ENCODE results near the gene SLC35F1.

The SLC35F1 gene

DNA sequence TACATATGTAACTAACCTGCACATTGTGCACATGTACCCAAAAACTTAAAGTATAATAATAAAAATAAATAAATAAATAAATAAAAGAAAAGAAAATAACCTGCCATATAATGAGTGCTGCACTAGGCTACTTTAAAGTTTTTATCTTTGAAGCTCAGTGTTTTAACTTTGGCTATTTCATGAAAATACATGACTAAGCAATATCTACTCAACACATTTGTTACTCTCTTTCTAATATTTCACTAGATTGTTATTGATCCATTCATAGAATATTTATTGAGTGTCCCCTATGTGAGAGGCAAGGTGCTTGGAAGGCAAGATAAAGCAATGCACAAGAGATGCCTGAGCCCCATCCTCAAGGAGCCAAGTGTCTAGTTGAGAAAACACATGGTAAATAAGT lies 221.7 kb downstream of the SLC35F1 start:
- no peak for DNase-seq

DNA sequence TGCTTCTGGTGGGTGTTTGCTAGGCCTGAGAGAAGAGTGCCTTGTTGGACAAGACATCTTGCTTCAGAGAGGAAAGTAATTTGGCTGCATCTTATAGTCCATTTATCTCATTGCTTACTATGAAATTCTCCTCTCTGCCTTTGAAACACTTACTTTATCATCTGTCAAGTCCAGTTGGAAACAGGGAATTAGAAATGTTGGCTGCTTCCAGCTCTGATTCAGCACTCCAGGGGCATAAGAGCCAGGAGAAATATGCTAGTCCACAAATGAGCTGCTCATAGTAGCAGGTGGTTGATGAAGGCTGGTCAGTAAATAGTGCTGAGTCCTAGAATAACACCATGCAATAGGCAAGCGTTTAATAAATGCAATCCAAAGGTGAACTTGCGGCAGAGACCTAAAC lies 227.1 kb downstream of the SLC35F1 start:
- no peak for DNase-seq

DNA sequence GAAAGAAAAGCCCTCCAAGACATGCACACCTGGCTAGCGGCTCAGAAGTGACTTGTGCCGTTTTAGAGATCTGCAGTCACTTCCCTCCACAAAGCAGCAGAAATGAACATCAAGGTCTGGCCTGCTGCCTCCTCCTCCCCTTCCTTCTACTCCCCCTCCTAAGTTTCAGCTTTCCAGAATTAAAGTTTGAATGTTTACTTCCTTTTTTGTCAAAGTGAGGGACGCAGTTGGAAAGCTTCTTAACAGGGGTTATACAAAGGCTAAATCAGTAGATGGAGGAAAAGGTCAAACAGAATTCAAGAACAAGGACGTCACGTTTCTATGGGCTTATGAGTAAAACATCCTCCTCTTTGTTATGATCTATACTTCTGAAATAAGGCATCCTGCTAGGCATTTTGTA lies 227.7 kb downstream of the SLC35F1 start:
- DNase-seq = no peak

DNA sequence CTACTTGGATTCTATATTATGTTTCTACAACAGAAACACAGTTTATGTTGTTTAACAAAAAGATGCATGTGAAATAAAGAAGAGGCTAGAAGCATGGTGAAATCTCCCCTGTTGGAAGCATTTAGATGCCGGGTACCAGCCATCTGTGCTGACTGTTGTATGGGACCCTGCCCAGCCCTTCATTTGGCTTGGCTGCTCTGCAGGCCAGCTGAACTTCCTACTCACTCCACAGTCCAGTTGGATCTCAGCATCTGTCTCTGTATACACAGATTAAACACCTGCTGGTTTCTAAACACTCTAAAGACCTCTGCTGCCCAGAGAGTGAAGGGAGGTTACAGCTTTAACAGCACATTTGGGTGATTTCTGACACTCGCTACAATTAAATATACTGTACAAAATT lies 228.3 kb downstream of the SLC35F1 start:
- DNase-seq = no peak

DNA sequence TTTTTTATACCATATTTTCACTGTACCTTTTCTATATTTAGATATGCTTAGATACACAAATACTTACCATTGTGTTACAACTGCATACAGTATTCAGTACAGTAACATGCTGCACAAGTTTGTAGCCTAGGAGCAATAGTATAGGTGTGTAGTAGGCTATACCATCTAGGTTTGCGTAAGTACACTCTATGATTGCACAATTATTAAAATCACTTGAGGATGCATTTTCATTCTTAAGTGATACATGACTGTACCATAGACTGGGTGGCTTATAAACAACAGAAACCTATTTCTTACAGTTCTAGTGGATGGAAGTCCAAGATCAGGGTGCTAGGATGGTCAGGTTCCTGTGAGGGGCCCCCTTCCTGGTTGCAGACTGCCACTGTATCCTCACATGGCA lies 234.1 kb downstream of the SLC35F1 start:
- DNase-seq = no peak

DNA sequence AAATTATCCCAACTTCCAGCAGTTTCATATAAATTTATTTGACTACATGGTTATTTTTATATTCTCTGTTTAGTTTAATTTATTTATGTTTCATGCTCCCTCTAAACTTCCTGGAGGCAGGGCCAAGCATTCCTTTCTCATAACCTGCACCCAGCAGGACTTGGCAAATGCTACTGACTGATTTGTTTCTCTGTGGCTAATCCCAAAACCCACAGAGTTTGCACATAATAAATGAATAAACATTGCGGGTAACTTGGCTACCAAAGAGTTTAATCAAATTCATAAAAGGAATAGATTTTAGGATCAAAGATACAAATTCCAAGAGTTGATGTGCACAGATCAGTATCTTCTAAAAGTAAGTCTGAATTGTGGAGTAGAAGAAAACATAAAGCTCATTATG lies 239.5 kb downstream of the SLC35F1 start:
- no peak for DNase-seq

DNA sequence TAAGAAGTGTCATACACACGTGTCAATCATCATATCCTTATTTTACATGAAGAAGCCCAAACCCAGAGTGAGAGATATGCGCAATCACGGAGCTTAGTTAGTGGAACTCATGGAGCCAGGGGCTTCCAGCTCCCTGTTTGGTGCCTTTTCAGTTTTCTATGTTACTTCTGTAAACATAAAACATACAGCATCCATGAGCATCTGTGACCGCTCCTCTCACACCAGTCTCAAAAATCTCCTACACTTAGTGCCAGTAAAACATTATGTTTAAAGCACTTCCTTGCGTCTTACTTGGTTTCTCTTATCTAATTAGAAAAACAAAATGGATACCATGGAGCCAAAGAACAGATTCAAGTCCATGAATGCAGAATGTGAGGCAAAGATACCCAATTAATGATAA lies 240.4 kb downstream of the SLC35F1 start:
- DNase-seq = no peak

DNA sequence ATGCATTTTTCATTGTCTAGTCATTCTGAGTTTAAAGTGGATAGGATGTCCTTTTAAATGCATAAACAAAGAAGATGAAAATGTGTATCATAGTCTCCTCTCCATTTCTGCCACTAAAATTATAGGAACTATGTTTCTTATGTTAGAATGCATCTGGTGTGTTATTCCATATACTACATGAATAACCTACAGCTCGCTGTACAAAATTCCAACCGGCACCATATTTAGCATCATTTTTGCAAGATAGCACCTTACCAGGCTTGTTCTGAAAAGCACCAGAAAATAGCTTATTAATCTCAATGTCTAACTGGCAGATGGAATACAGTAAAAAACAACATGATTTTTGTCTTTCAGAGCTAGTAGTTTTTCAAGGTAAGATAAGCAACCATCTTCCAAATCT lies 241.5 kb downstream of the SLC35F1 start:
- DNase-seq = no peak

DNA sequence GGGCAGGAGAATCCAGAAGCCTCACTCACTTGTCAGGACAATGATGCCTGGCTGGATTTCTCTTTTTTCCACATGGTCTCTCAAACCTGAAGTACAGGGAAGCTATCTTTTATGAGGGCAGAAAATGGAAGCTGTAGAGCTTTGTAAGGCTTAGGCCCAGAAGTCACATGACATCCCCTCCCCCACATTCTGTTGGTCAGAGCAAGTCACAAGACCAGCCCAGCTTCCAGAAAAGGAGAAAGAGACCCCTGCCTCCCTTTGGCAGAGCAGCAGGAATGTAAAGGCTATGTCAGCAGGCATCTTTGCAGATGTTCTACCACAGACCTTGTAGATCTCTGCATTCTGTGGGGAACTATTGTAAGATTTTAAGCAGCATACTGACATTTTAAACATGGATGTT lies 245.5 kb downstream of the SLC35F1 start:
- DNase-seq = no peak

DNA sequence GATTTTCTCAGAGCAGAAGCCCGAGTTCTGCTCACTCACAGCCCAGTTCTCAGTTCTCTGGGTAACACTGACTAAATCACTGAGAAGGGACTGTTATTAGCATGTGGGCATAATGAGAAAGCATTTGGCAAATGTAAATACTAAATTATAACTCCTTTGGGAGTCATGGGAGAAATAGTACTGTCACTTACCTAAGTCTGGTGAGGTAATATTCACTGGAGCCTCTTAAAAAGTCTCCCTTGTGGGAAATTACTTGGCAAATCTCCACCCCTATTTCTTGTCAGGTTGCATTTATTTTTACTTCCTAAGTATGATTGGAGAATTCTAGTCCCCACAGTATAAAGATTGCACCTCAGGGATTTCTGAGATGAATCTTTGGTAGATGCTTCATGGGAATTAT lies 254.3 kb downstream of the SLC35F1 start:
- DNase-seq = no peak

DNA sequence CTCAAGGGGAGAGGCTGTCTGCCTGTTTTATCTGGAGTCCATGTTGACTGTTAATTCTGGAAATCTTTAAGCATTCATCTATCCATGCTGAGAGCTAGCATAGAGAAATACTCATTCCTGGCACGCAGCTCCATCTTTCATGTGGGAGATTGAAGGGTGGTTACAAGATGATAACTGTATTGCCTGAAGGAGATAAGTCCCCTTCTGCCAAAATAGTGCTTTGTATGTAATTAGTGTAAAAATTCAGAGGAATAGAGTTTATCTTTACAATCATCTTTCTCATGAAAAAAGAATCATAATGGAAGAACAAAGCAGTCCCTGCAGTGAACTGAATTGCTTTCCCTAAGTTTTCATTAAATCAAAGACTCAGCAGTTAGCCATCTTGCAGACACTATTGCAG lies 256.5 kb downstream of the SLC35F1 start:
- DNase-seq = no peak

DNA sequence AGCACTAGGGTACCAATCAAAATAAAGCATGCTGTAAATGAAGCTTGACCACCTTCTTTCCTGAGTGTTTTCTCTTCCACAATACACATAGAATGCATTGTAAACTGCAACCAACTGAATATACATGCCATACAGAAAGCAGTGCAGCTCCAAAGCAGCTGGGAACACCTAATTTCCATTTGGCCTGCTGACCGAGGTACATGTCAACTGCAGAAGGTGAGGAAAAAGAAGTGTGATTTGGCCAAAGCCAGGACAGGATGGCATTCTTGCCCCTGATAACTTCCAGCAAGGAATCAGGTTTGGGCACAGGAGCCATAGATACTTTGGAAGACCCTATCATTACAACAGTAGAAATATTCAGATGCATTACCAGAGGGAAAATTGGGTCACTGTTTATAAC lies 258.4 kb downstream of the SLC35F1 start:
- no peak for DNase-seq

DNA sequence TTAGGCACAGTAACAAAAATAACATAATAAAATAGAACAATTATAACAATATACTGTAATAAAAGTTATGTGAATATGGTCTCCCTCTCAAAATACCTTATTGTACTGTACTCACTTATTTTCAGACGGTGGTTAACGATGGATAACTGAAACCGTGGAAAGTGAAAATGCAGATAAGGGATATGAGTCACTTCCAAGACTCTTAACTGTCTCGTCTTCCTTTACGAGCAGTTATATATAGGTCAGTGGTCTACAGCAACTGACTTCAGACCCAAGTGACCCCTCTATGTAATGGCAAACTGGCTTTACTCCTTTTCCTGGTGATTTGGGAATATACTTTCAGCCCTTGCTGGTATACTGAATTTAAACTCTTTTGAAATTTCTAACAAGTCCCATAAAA lies 261.4 kb downstream of the SLC35F1 start:
- DNase-seq = no peak

DNA sequence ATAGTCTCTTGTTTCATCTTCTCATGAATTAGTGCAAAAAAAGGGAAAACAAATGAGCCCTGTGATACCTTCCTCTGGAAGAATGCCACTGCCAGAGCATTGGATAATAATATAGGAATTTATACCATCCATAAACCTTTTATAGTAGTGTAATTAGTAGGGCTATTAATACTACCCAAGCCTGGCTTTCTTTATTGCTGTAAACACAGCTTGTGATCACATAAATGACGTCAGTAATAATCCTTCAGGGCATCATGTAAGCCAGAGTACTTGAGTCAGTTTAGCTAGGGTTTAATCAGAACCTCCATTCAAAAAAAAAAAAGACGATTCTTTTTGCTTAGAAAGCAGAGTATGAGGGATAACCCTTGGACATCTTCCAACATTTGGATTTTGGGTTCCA lies 264.8 kb downstream of the SLC35F1 start:
- no peak for DNase-seq

DNA sequence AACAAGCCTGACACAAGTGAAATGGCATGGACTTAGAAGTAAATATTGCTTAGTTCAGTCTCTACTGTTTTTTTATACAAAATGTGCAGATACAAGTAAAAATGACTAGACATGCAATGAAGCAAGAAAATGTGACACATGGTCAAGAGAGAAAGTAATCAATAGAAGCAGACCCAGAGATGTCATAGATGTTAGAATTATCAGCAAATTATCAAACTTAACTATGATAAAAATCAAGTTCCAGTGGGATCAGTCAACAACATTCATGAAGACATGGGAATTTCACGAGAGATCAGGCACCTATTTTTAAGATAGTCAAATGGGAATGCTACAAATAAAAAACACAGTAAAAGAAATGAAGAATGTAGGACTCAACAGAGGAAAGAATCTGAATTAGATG lies 267.0 kb downstream of the SLC35F1 start:
- DNase-seq = no peak

DNA sequence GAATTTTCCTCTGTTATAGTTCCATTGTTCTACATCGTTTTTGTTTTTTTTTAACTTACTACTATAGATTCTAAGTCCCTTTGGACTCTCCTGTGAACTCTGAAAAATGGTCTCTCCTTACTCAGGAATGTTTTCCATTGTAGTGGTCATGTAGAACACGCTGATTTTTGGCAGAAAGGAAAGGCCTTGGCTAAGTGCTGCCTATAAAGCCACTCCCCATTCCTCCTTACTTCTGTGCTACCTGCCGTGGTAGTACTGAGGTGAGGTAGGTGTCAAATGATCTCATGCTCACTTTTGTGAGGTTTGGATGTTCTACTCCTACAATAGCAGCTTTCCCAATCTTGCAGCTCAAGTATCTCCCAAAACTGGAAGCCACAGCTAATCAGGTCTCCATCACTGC lies 270.7 kb downstream of the SLC35F1 start:
- no peak for DNase-seq

DNA sequence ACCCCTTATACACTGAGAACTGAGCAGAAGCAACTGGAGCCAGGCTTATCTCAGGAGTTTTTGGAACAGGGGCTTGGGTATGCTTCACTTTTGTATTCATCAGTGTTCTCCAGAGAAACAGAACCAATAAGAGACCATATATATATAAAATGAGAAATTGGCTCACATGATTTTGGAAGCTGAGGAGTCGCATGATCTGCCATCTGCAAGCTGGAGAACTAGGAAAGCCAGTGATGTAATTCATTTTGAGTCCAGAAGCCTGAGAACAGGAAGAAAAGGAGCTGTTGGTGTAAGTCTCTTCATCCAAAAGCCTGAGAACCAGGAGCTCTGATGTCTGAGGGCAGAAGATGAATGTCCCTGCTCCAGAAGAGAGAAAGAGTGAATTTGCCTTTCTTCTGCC lies 272.0 kb downstream of the SLC35F1 start:
- no peak for DNase-seq

DNA sequence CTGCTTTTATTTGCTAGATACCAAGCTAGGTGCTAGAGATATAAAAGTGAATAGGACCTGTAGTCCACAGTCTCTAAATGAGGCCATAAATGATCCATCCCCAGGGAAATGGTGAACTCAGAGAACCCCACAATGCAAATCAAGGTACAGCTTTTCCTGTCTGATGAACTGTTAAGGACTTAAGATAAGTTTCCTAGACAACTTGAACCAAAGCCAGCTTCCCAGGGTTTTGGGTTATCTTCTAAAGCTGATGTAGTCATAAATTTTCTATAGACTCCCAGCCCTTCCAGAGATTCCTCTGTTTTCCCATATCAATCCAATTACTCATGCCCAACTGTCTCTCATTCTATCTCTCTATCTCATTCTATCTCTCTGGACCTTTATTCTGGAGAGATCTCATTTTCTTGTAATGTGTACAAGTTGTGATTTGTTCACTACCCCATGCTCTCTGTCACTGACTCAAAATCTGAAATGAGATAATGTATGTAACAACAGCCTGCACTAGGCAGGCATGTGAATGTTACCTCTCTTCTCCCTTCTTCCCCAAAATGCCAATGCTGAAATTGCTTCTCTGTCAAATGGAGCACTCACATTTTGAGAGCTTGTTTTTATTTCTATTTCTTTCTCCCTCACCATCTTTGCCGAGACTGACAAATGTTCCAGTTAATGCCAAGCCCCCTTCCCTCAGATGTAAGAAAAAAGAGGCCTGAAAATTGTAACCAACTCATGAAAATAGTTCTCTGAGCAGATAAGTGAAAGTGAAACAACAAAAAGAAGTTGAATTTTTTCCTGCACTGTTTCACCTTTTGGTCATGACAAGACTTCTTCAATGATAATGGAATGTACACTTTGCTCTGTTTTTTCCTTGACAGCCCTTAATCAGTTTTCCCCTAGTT lies 279.9 kb downstream of the SLC35F1 start:
- DNase-seq = no peak

DNA sequence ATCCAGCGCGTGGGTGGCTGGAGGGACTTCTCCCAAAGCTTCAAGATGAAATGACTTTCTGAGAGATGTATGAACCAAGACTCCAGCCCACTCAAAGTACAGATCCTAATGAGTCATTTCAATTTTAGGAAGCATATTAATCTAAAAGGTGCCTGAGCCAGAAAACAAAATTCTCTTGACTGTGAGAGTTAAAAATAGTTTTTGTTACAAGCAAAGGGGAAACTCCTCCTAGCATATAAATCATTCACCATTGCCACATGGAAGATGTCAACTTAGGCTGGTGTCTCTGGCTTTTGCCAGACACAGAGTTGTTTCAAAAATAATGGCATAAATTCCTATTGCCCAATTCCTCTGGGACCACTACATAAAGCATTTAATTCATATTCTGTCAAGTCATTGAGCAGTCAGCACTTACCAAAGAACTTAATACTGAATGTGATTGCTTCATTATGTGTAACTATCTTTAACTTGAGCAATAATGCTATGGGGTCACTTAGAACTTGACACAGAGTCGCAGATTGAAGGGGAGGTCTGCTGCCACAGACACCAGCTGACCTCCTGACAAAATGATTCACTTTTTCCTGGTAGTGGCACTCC lies 280.6 kb downstream of the SLC35F1 start:
- DNase-seq = no peak

DNA sequence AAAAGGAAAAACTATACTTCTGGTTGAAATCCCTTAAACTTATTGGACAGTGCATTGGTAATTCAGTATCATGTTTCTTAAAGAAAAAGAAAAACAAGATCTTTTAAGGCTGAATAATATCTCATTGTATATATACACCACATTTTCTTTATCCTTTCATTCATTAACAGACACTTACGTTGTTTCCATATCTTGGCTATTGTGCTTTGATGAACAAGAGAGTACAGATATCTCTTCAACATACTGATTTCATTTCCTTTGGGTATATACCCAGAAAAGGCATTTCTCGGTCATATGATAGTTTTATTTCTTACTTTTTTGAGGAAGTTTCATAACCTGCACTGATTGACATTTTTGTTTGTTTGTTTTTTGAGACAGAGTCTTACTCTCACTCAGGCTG lies 281.5 kb downstream of the SLC35F1 start:
- no peak for DNase-seq

DNA sequence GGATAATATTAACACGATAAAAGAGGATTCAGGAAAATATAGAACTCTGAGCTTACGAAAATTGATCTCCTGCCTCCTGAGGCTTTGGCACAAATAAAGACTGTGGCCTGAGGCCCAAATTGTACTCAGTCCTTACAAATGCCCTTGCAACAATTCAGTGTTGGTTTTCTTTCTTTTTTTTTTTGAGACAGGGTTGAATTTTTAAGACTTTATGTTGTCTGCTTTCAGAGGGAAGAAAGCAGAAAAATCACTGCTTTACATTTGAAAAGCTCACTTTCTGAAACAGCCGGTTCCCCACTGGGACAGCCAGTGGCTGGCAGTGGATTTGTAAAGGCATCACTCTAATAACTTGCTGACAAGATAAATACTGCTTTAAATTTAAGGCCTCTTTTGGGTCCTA lies 290.5 kb downstream of the SLC35F1 start:
- DNase-seq = no peak

DNA sequence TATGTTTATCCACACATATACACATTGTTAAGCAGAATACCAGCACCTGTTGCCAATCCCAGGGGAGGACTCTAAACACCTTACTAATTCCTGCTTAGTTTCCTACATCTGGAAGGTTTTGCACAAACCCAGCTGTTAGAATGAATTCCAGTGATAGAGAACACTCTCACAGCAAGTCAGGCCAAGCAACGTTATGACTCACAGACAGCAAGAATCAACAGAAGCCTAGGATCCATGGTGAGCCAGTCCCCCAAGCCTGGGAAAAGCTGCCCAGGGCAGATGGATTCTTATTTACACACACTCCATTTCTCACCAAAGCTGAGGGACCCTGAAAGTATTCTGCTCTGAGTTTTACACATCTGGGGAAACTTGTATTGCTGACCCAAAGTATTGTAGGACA lies 291.7 kb downstream of the SLC35F1 start:
- no peak for DNase-seq

DNA sequence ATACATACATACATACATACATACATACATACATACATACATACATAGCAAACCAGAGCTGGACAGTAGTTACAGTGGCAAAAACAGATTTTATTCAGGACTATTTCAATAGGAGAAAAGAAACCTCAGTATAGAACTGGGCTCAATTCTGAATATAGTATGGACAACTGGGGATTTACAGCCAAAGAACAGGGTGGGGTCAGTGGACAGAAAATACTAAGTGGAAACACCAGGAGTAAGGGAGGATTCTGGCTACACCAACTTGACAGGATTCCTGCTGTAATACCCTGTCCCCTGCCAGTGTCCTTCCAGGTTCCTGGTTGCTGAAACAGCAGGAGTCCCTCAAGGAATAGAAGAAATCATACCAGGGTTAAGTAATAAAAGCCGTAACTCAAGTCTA lies 293.1 kb downstream of the SLC35F1 start:
- no peak for DNase-seq

DNA sequence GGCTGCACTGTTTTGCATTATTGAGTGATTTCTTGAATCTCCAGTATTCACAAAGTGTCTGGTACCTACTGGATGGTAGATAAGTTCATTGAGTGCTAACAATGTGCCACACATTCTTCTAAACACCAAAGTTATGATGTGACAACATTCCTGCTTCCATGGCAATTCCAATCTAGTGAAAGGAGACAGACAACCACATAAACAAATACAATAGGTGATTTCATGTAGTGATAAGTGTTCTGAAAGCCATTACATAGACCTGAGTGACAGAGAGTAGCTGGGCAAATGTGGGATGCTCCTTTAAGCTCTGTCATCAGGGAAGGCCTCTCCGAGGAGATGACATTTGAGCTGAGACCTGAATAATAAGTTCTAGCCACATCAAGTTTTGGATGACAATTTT lies 295.5 kb downstream of the SLC35F1 start:
- no peak for DNase-seq

DNA sequence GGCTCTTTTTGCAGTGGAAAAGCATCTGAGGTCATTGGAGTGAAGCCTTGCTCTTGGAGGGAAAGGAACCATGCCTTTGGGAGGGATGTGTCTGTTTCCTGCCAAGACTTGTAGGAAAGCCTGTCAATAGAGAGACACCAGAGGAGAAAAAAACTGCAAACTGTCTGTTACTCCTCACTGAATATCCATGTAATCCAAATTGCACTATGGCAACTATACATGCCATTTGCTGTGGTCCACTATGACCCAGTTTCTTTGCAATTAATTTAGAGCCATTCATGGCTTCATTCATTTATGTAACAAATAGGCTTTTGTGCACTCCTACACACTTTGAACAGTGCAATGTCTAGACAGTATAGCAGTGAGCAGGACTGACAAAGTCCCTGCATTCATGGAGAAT lies 296.5 kb downstream of the SLC35F1 start:
- no peak for DNase-seq

Data from AML-193 (cell line).